ENCODE measurements around the gene AMOTL2. TPM values are rescaled to one million over a fixed set of nuclear protein-coding genes. Genes with fewer than 3 reads are reported as not detected.

The AMOTL2 gene
- polyA plus RNA-seq, 2 of the 4 experiments (the other 2 are of a cell fraction): 41.1 to 44.1 TPM

DNA sequence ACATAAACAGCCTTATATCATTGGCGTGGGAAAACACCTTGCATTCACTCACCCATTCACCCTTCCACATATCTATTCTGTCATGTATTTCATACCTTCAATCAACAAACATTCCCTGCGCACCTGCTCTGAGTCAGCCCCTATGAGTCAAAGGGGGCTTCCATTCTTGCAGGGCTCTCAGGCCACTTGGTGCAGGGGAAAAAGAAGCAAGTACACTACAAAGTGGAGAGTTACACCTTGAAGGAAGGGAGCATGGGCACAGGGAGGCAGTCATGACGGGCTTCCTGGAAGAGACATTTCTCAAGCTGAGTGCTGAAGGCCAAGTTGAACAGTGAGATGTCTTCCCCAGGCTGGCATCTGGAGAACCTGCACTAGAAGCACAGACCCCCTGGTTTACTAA is 4.6 kb upstream of the AMOTL2 start:
- 71% methylated on average over 3 of the region's 3 CpGs for WGBS (ENCODE audit: missing lambda C conversion rate)
- H3K4me1 ChIP-seq: peaks cover 36% of the 10 kb centered on the region
- H3K9me3 ChIP-seq: no peaks in the 10 kb centered on the region
- H3K27ac ChIP-seq: peak overlapping the region in 1 of 2 experiments; percentile 99; a peak in 2 of 6 replicates
- H3K4me2 ChIP-seq: no peak overlapping the region
- CTCF ChIA-PET: interaction anchor here (1.1 to 31.4 kb wide), 4 partner anchors 65 to 100 kb away, joined by 3 to 356 read pairs (median 122); partner anchors contain the start of genes ANAPC13 and CEP63
- FAIRE-seq (no peak), DNase-seq (ENCODE audit: low read depth in 1 of 2, low spot score in 1 of 2) (no peak), ATAC-seq (no peak)
- POLR2A ChIA-PET: interaction anchor here (0.6 kb wide), 1 partner anchor 66 kb away, joined by 3 read pairs; no protein-coding TSS in a partner anchor
- H3K4me3 ChIP-seq: no peak overlapping the region
- TF ChIP-seq EHMT2 (IDR thresholded peaks at IDR 0.05; ENCODE audit: low read depth) (no peak), CHD4 (IDR thresholded peaks at IDR 0.05; ENCODE audit: borderline replicate concordance) (no peak), PHF8 (IDR thresholded peaks at IDR 0.05; ENCODE audit: borderline replicate concordance, low read depth) (no peak), BHLHE40 (IDR thresholded peaks at IDR 0.05; ENCODE audit: low read depth, low read length) (no peak), CBX8 (IDR thresholded peaks at IDR 0.05) (no peak), GATA3 (IDR thresholded peaks at IDR 0.05; ENCODE audit: borderline replicate concordance) (no peak), FOXS1 (CRISPR knock-in tag; IDR thresholded peaks at IDR 0.05) (no peak), RCOR1 (IDR thresholded peaks at IDR 0.05; ENCODE audit: low read depth, low read length) (no peak), HOXB13 (CRISPR knock-in tag; IDR thresholded peaks at IDR 0.05; ENCODE audit: low read depth) (no peak), CBX2 (IDR thresholded peaks at IDR 0.05; ENCODE audit: borderline replicate concordance, low read depth) (no peak), CEBPB (IDR thresholded peaks at IDR 0.05) (no peak)
- TF ChIP-seq, protein P1, sequence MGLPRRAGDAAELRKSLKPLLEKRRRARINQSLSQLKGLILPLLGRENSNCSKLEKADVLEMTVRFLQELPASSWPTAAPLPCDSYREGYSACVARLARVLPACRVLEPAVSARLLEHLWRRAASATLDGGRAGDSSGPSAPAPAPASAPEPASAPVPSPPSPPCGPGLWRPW (IDR thresholded peaks at IDR 0.05): no peak

DNA sequence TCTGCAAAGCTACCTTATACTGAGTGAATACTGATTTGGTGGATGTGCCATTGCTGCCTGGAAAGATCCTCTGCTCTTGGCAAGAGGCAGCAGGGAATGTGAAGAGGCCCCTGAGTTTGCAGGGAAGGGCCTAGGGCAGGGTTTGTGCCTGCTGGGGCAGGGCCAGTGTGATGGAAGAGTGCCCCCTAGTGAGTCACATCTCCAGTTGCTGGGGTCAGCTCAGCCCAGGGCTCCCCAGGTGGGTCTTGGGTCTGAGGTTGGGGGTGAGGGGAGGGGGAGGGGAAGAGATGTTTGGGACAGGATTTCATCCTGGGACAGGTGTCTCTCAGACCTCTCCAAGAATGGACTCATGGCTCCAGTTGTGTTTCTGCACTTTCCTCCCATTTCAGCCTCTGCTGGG is 4.1 kb upstream of the AMOTL2 start:
- ChIA-PET CTCF (interaction anchor here (1.1 to 31.4 kb wide), 6 partner anchors 13 to 101 kb away, joined by 3 to 356 read pairs (median 14); partner anchors contain the start of genes ANAPC13 and CEP63), POLR2A (interaction anchor here (0.6 kb wide), 1 partner anchor 65 kb away, joined by 3 read pairs; no protein-coding TSS in a partner anchor)
- Histone ChIP-seq H3K4me2 (no peak overlapping the region), H3K4me1 (peaks cover 36% of the 10 kb centered on the region), H3K27ac (peak overlapping the region; percentile 37 to 99; a peak in 5 of 6 replicates), H3K9me3 (no peaks in the 10 kb centered on the region), H3K4me3 (no peak overlapping the region)
- DNase-seq (ENCODE audit: low read depth in 1 of 2, low spot score in 1 of 2): no peak
- no peak for FAIRE-seq
- peak; percentile 66 for TF ChIP-seq SMC3 (IDR thresholded peaks at IDR 0.05)
- TF ChIP-seq, protein P2, sequence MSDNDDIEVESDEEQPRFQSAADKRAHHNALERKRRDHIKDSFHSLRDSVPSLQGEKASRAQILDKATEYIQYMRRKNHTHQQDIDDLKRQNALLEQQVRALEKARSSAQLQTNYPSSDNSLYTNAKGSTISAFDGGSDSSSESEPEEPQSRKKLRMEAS (IDR thresholded peaks at IDR 0.05): no peak
- TF ChIP-seq, protein P3, sequence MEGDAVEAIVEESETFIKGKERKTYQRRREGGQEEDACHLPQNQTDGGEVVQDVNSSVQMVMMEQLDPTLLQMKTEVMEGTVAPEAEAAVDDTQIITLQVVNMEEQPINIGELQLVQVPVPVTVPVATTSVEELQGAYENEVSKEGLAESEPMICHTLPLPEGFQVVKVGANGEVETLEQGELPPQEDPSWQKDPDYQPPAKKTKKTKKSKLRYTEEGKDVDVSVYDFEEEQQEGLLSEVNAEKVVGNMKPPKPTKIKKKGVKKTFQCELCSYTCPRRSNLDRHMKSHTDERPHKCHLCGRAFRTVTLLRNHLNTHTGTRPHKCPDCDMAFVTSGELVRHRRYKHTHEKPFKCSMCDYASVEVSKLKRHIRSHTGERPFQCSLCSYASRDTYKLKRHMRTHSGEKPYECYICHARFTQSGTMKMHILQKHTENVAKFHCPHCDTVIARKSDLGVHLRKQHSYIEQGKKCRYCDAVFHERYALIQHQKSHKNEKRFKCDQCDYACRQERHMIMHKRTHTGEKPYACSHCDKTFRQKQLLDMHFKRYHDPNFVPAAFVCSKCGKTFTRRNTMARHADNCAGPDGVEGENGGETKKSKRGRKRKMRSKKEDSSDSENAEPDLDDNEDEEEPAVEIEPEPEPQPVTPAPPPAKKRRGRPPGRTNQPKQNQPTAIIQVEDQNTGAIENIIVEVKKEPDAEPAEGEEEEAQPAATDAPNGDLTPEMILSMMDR (IDR thresholded peaks at IDR 0.05): peak; percentile 49; the same call in 2 of the 3 replicates
- TF ChIP-seq MAFK (IDR thresholded peaks at IDR 0.05; ENCODE audit: partially characterized antibody): no peak
- TF ChIP-seq RAD21 (conservative IDR thresholded peaks at IDR 0.05 in 1 of 2, IDR thresholded peaks at IDR 0.05 in 1 of 2): peak; percentile 69 to 78
- no peak; a peak in 1 of 6 replicates for ATAC-seq

DNA sequence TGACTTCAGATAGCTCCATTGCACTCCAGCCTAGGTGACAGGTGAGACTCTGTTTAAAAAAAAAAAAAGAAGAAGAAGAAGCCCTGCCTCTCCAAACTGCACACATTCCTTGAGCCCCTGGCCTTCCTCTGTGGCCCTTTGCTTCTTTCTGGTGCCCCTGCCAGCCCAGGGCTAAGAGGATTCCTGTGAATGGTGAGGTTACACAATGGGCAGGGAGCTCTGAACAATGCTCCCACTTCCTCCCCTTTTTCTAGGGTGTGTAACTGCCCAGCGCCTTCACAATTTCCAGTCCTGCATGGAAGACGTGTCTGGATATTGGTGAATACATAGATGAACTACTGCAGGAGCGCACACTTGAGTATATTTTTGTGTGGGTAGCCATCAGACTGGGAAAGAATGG is 3.6 kb upstream of the AMOTL2 start:
- ChIA-PET CTCF (interaction anchor here (1.1 to 31.4 kb wide), 6 partner anchors 13 to 101 kb away, joined by 3 to 356 read pairs (median 14); partner anchors contain the start of genes ANAPC13 and CEP63), POLR2A (no interaction called here)
- TF ChIP-seq HEYL (CRISPR knock-in tag; IDR thresholded peaks at IDR 0.05): no peak
- TF ChIP-seq, protein P4, sequence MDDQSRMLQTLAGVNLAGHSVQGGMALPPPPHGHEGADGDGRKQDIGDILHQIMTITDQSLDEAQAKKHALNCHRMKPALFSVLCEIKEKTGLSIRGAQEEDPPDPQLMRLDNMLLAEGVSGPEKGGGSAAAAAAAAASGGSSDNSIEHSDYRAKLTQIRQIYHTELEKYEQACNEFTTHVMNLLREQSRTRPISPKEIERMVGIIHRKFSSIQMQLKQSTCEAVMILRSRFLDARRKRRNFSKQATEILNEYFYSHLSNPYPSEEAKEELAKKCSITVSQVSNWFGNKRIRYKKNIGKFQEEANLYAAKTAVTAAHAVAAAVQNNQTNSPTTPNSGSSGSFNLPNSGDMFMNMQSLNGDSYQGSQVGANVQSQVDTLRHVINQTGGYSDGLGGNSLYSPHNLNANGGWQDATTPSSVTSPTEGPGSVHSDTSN (IDR thresholded peaks at IDR 0.05): no peak
- Histone ChIP-seq H3K27ac (peak overlapping the region; percentile 37 to 99; a peak in 5 of 6 replicates), H3K9me3 (no peaks in the 10 kb centered on the region), H3K4me2 (no peak overlapping the region), H3K4me3 (no peak overlapping the region), H3K4me1 (peaks cover 36% of the 10 kb centered on the region)
- FAIRE-seq (no peak), DNase-seq (ENCODE audit: low read depth in 1 of 2, low spot score in 1 of 2) (no peak), ATAC-seq (no peak)
- 89% methylated on average over 3 of the region's 3 CpGs for whole genome bisulfite sequencing (ENCODE audit: missing lambda C conversion rate)
